HepG2 (cell line): ENCODE data around the gene SHISA6.

Experiments used
- CTCF ChIP-seq: sonication (generic); formaldehyde crosslinking; IDR thresholded peaks from 2 replicates; pipeline ENCODE4 v1.5.0; 2020; ENCODE audit warnings: mild to moderate bottlenecking, missing genetic modification reagents, moderate library complexity
- FOXK2 ChIP-seq: fragments of 450-650 bp; IDR thresholded peaks from 2 replicates; pipeline ENCODE4 v1.6.1; 2016
- MAX ChIP-seq: IDR thresholded peaks from 2 replicates; pipeline ENCODE4 v1.6.1; 2012; ENCODE audit warnings: inconsistent platforms
- RAD21 ChIP-seq: fragments of 450-650 bp; formaldehyde crosslinking; IDR thresholded peaks from 2 replicates; pipeline ENCODE4 v1.5.0; 2020; ENCODE audit warnings: mild to moderate bottlenecking
- REPIN1 ChIP-seq: sonication (generic); formaldehyde crosslinking; IDR thresholded peaks from 2 replicates; pipeline ENCODE4 v1.8.0; 2022; ENCODE audit warnings: missing genetic modification reagents, low read depth, mild to moderate bottlenecking, borderline replicate concordance
- SMAD3 ChIP-seq: sonication (generic); formaldehyde crosslinking; IDR thresholded peaks from 2 replicates; pipeline ENCODE4 v1.4.0; 2020; ENCODE audit warnings: missing genetic modification reagents
- SNAPC5 ChIP-seq: sonication (generic); formaldehyde crosslinking; IDR thresholded peaks from 2 replicates; pipeline ENCODE4 v1.8.1; 2023; ENCODE audit warnings: mild to moderate bottlenecking, missing genetic modification reagents, borderline replicate concordance
- YY1 ChIP-seq: IDR thresholded peaks from 2 replicates; pipeline ENCODE4 v1.6.1; 2011; ENCODE audit warnings: low read length, low read depth, moderate library complexity, mild to moderate bottlenecking; ENCODE audit not compliant: insufficient read depth, insufficient replicate concordance
- ZIK1 ChIP-seq: sonication (generic); formaldehyde crosslinking; IDR thresholded peaks from 2 replicates; pipeline ENCODE4 v1.5.0; 2020; ENCODE audit warnings: mild to moderate bottlenecking, low read depth, missing genetic modification reagents, borderline replicate concordance
- ZNF260 ChIP-seq: sonication (generic); formaldehyde crosslinking; IDR thresholded peaks from 2 replicates; pipeline ENCODE4 v1.4.0; 2020; ENCODE audit warnings: missing genetic modification reagents, low read depth, mild to moderate bottlenecking, borderline replicate concordance
- ZNF609 ChIP-seq: sonication (generic); formaldehyde crosslinking; IDR thresholded peaks from 2 replicates; pipeline ENCODE4 v1.4.0; 2020; ENCODE audit warnings: mild to moderate bottlenecking, missing genetic modification reagents, borderline replicate concordance
- ZNF670 ChIP-seq: sonication (generic); formaldehyde crosslinking; IDR thresholded peaks from 2 replicates; pipeline ENCODE4 v1.8.0; 2022; ENCODE audit warnings: mild to moderate bottlenecking, missing genetic modification reagents, borderline replicate concordance

- TF ChIP-seq SNAPC5 (CRISPR knock-in tag) = no peak
- no peak for TF ChIP-seq ZNF670 (CRISPR knock-in tag)
- TF ChIP-seq CTCF (CRISPR knock-in tag) = no peak
- TF ChIP-seq YY1 = no peak
- TF ChIP-seq REPIN1 = no peak
- no peak for TF ChIP-seq SMAD3 (CRISPR knock-in tag)
- TF ChIP-seq RAD21 (CRISPR knock-in tag) = no peak
- no peak for TF ChIP-seq ZIK1
- no peak for TF ChIP-seq MAX
- TF ChIP-seq ZNF609 (CRISPR knock-in tag) = no peak
- no peak for TF ChIP-seq ZNF260
- no peak for TF ChIP-seq FOXK2
Observed at GRCh38 chr17:11342138-11342537, 101.1 kb downstream of the SHISA6 start.
